Mucosa of descending colon (tissue), 3 donors: Measurements from ENCODE around the gene MCTP1. TPM values are rescaled to one million over a fixed set of nuclear protein-coding genes. Genes with fewer than 3 reads are reported as not detected.

Experiments
- ATAC-seq: fragments of 200-7000 bp; cut with Tn5 transposase; one replicate; pipeline ENCODE4 v1.9.1; 2020; ENCODE audit warnings: mild to moderate bottlenecking, moderate library complexity
- DNase-seq, 3 donors: peaks; one replicate each; pipeline ENCODE4 v3.0.0-alpha.2; 2020
- H3K36me3 ChIP-seq: fragments of 200-600 bp; one replicate; pipeline ENCODE4 v1.8.0; 2021; ENCODE audit warnings: low read depth, mild to moderate bottlenecking
- H3K4me1 ChIP-seq: fragments of 200-600 bp; one replicate; pipeline ENCODE4 v1.8.0; 2021; ENCODE audit warnings: low read depth, mild to moderate bottlenecking
- H3K4me3 ChIP-seq: fragments of 200-600 bp; one replicate; pipeline ENCODE4 v1.8.0; 2021; ENCODE audit warnings: mild to moderate bottlenecking
- H3K9me3 ChIP-seq: fragments of 200-600 bp; one replicate; pipeline ENCODE4 v1.8.0; 2021; ENCODE audit warnings: mild to moderate bottlenecking
- CTCF ChIP-seq: fragments of 200-600 bp; IDR thresholded peaks from one replicate; pipeline ENCODE4 v1.8.0; 2022; ENCODE audit warnings: antibody characterized with exemption, mild to moderate bottlenecking
- intact Hi-C, 2 donors: fragments of 100-400 bp; cut with DNase I in 1 of 2; cut with micrococcal nuclease in 1 of 2; formaldehyde crosslinking; loops; one replicate each; pipeline versions ENCODE4 v1.11.0 to v1.11.1; 2022; cut with DNase I, micrococcal nuclease
- total RNA-seq, 3 donors: library from RNA; stranded (reverse); fragmentation: NEBNext Ultra II Directional in 2 of 3; extraction: Animal tissue kit (Norgen Biotek cat#: 25700) in 2 of 3; gene quantifications; one replicate each; pipeline versions ENCODE4 v1.2.1 to v1.2.4, GENCODE V29; 2021 to 2023
- donor health status: DM: no; HTN: no; CAD: no; lungs with moderate emphysema.
- donor health status: DM: no; HTN: no; CAD: no.
- donor health status: DM: no; HTN: yes; CAD: no.

MCTP1 gene
- total RNA-seq, 3 donors from 2014 or later: 6.8 to 12.3 (median 7.7) TPM

- Histone ChIP-seq H3K4me3 (no peak overlapping the region), H3K4me1 (no peaks in the 10 kb centered on the region), H3K36me3 (no peaks in the 10 kb centered on the region), H3K9me3 (no peaks in the 10 kb centered on the region)
- DNase-seq (no peak), ATAC-seq (no peak)
- no peak for TF ChIP-seq CTCF
- intact Hi-C loops: no loop called here
These were observed 300.9 kb downstream of the MCTP1 start for GRCh38 chr5:94983861-94984535.

- DNase-seq (no peak), ATAC-seq (no peak)
- intact Hi-C loops: no loop called here
- H3K4me3 ChIP-seq: no peak overlapping the region
- H3K36me3 ChIP-seq: no peaks in the 10 kb centered on the region
- H3K4me1 ChIP-seq: no peaks in the 10 kb centered on the region
- peaks cover 9% of the 10 kb centered on the region for H3K9me3 ChIP-seq
- TF ChIP-seq CTCF: no peak
These were observed 307.5 kb downstream of the MCTP1 start for GRCh38 chr5:94977437-94977836.

- Histone ChIP-seq H3K4me1 (no peaks in the 10 kb centered on the region), H3K36me3 (no peaks in the 10 kb centered on the region), H3K9me3 (peaks cover 9% of the 10 kb centered on the region), H3K4me3 (no peak overlapping the region)
- intact Hi-C loops: no loop called here
- DNase-seq: no peak
- no peak for TF ChIP-seq CTCF
- no peak for ATAC-seq
These were observed 308.0 kb downstream of the MCTP1 start for GRCh38 chr5:94976853-94977252.

- Histone ChIP-seq H3K4me1 (no peaks in the 10 kb centered on the region), H3K4me3 (no peak overlapping the region), H3K9me3 (peaks cover 9% of the 10 kb centered on the region), H3K36me3 (no peaks in the 10 kb centered on the region)
- intact Hi-C loops: no loop called here
- no peak for TF ChIP-seq CTCF
- DNase-seq: no peak
- no peak for ATAC-seq
These were observed 312.6 kb downstream of the MCTP1 start for GRCh38 chr5:94972268-94972667.

- DNase-seq: no peak
- intact Hi-C loops: no loop called here
- no peaks in the 10 kb centered on the region for H3K36me3 ChIP-seq
- H3K4me3 ChIP-seq: no peak overlapping the region
- H3K9me3 ChIP-seq: peaks cover 2% of the 10 kb centered on the region
- no peaks in the 10 kb centered on the region for H3K4me1 ChIP-seq
- no peak for TF ChIP-seq CTCF
- ATAC-seq: no peak
These were observed 315.7 kb downstream of the MCTP1 start for GRCh38 chr5:94969174-94969573.
